Measurements from ENCODE around the gene LRP1-AS. TPM values are rescaled to one million over a fixed set of nuclear protein-coding genes. Genes with fewer than 3 reads are reported as not detected.

Gene LRP1-AS
- not detected in 2 replicates for total RNA-seq

DNA sequence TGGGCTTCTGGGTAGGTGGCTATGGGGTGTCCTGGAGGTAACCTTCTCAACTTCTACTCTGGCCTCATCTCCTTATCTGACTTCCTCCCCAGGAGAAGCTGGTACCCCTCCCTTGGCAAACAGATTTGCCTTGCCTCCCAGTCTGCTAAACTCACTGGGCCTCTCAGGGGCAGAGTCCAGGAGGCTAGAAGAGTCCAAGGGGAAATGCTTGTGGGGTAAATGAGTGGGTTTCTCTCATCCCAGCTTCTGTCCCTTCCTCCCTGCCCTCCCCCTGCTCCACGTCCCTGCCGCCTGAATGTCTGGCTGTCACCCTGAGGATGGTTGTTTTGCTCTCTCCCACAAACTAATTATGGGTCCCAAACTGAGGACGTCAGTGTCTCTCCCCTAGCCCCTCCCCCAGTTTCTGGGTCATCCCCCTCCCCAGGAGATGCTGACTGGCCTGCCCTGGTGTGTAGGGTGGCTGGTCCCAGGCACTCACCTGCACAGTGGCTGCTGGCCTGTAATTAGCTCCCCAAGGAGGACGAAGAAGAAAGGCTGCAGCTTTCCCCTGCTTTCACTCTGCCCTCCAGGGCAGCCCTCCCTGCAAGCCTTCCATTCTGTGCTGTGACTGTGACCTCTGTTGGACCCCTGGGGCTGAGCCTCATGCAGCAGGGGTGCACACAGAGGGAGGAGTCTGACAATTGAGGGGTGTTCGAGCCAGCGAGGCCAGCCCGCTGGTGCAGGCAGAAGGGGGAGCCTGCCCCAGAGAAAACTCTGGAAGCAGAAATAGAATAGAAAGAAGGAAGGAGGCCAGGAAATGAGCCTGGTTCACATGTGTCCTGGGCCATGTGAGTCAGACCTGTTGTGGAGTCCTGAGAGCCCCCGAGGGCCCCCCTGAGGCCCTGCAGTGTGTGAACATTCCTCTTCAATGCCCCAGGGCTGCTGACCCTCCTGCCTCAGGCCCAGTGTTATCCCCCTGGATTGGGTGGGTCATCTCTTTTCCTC is at the start of gene LRP1-AS:
Gene LRP1-AS (minus strand): TSS at position 659 of the 984 bp plus-strand sequence.

DNA sequence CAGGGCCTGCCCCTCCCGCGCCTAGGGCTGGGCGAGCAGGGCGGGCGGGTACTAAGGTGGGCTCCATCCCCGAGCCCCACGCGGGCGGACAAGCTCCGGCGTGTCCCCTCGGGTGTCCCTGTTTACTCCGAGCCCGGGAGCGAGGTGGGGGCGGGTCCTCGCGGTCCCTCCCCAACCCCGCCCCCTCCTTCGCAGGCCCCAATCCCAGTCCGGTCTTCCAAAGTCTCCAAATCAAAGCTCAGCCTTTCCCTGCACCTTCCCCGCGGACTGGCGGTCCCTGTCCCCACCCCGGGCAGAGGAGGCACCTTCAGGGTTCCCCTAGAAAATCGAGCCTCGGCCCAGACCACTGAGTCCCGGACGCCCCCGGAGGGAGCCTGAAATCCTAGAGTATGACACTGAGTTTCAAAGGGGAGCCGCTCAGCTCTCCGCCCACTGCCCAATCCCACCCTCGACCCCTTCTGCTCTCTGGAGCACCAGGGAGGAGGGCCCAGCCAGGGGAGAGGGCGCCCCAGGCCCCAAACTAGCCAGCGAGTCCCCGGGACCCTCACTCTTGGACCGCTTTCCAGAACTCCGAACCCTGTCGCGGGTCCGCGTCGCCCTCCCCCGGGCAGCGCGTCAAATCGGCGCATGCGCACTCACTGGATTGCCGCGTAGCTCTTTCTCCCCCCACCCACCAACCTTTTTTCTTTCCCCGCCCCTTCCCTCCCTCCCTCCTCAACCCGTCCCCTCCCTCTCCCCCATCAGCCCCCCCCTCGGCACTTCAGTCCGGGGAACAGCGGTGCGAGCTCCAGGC is 19.5 kb downstream of the LRP1-AS start, which contains the start of gene LRP1:
Gene LRP1 (plus strand): TSS at position 758 of the 793 bp plus-strand sequence. CDS start 482 bp downstream, outside the sequence.

DNA sequence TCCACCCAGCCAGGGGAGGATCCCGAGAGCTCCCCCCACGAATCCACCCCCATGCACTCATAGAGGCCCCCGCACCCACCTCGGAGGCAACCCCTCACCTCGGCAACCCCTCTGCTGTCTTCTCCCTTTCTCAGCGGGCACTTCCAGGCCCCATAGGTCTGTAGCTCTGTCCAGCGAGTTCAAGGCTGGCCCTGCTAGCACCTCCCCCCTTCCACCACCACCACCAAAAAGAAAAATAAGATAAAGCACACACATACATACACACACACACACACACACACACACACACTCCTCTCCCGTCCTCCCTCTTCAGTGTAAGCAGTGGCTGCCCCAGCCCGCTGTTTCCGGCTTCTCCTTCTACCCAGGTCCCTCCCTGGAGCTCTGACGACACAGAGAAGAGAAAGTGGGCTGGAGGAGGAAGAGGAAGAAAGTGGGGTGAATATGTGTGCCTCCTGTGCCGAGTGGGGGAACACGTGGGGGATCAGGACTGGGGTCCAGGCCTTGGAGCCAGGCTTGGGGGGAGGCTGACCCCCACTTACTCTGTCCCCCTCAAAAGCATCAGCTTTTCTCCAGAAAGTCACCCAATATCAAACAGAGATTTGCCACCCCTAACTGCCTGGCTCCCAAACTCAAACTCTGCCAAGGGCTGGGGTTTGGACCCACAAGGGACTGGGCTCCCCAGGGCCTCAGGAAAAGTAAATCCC is 36.2 kb downstream of the LRP1-AS start, which contains the start of gene STAT6:
Gene STAT6 (minus strand): TSS at position 332 of the 704 bp plus-strand sequence. CDS start 3,084 bp downstream, outside the sequence.

Small RNAs within 50 kb of the gene (small RNA-seq; reads per million reads assigned to genes)
- not detected for gene MIR1228

Other genes with a start within 250 kb of the LRP1-AS start
- gene SDR9C7, start 213.2 kb downstream of the LRP1-AS start, total RNA-seq: not detected in 2 replicates
- gene RDH16, start 190.0 kb downstream of the LRP1-AS start, total RNA-seq: under 0.01 and 0.14 TPM in 2 replicates
- gene ZBTB39, start 141.1 kb downstream of the LRP1-AS start, total RNA-seq: 9.8 and 10.3 TPM in 2 replicates
- gene TAC3, start 131.1 kb downstream of the LRP1-AS start, total RNA-seq: 0.14 TPM in 1 of 2 replicates, not detected in the other
- gene MYO1A, start 97.5 kb downstream of the LRP1-AS start, total RNA-seq: 0.07 TPM in 1 of 2 replicates, not detected in the other
- 18.0 and 25.7 TPM in 2 replicates for gene NEMP1, start 68.8 kb downstream of the LRP1-AS start, total RNA-seq
- 8.3 and 9.8 TPM in 2 replicates for gene NAB2, start 58.5 kb downstream of the LRP1-AS start, total RNA-seq
- gene STAT6, start 36.3 kb downstream of the LRP1-AS start, total RNA-seq: 70.3 and 79.0 TPM in 2 replicates
- gene LRP1, start 19.1 kb downstream of the LRP1-AS start, total RNA-seq: 2.9 and 4.8 TPM in 2 replicates
- 0.13 and 0.14 TPM in 2 replicates for gene NXPH4, start 69.2 kb upstream of the LRP1-AS start, total RNA-seq
- 168 and 252 TPM in 2 replicates for gene SHMT2, start 82.1 kb upstream of the LRP1-AS start, total RNA-seq
- gene STAC3, start 103.6 kb upstream of the LRP1-AS start, total RNA-seq: not detected in 2 replicates

Measured in thoracic aorta endothelial cell (primary cell).